ENCODE data around the gene ZNF341. TPM values are rescaled to one million over a fixed set of nuclear protein-coding genes. Genes with fewer than 3 reads are reported as not detected.

Gene ZNF341
- total and polyA plus RNA-seq, 10 donors: 2.3 to 6.7 (median 4.5) TPM

DNA sequence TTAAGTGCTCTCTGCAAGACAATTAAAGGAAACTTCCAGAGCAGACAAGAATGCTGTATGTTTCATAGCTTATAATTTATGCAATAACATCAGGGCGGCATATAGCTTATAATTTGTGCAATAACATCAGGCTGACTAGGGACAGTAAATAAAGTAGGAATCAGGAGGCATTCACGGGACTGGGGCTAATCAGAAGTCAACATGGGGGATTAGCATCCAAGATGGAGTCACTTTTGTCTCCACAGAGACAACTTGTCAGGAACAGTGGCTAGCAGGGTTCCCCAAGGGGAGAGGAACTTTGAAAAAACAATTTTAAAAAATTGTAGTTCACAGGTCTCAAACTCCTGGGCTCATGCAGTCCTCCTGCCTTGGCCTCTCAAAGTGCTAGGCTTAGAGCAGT, 3.3 kb upstream of the ZNF341 start:
- 83 to 88% (median 88%) methylated on average over 2 of the region's 2 CpGs for WGBS, 5 donors
- no peak overlapping the region for H3K27ac ChIP-seq
- no peak for DNase-seq
- no peaks in the 10 kb centered on the region for H3K36me3 ChIP-seq
- TF ChIP-seq CTCF (IDR thresholded peaks at IDR 0.05 in 8 of 11, conservative IDR thresholded peaks at IDR 0.05 in 3 of 11): no peak
- TF ChIP-seq POLR2A (IDR thresholded peaks at IDR 0.05): no peak
- TF ChIP-seq POLR2AphosphoS5 (IDR thresholded peaks at IDR 0.05): no peak
- no peaks in the 10 kb centered on the region for H3K9me3 ChIP-seq
- H3K4me3 ChIP-seq: no peak overlapping the region
- no peaks in the 10 kb centered on the region for H3K27me3 ChIP-seq (replicated peaks in 1 of 7)
- peaks cover 4 to 34% (median 18%) of the 10 kb centered on the region in 6 donors for H3K4me1 ChIP-seq
- intact Hi-C loops (cut with DNase I; ENCODE audit: low total_unique reads): no loop called here

DNA sequence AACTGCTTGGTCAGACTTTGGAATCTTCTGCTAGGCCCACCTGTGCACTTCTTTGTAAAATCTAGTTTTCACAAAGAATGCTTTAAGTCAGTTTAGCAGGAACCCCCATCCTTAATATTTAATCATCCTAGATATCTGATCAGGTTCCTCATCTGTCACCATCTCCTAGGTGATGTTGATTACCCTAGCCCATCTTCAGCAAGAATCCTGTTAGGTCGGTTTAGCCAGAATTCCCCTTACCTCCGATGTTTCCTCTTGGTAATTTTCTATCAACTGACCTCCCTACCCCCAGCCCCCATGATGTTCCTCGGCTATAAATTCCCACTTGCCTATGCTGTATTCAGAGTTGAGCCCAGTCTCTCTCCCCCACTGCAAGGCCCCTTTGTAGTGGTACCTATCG, 2.7 kb upstream of the ZNF341 start:
- TF ChIP-seq POLR2A (IDR thresholded peaks at IDR 0.05) (no peak), POLR2AphosphoS5 (IDR thresholded peaks at IDR 0.05) (no peak), CTCF (IDR thresholded peaks at IDR 0.05 in 8 of 11, conservative IDR thresholded peaks at IDR 0.05 in 3 of 11) (no peak)
- intact Hi-C loops (cut with DNase I; ENCODE audit: low total_unique reads): no loop called here
- H3K4me1 ChIP-seq: peaks cover 6 to 37% (median 24%) of the 10 kb centered on the region in 6 donors
- no peaks in the 10 kb centered on the region for H3K9me3 ChIP-seq
- 78 to 96% (median 90%) methylated on average over 4 of the region's 4 CpGs for WGBS, 5 donors
- no peak overlapping the region for H3K27ac ChIP-seq
- no peaks in the 10 kb centered on the region for H3K27me3 ChIP-seq (replicated peaks in 1 of 7)
- DNase-seq: no peak
- no peaks in the 10 kb centered on the region for H3K36me3 ChIP-seq
- H3K4me3 ChIP-seq: no peak overlapping the region

DNA sequence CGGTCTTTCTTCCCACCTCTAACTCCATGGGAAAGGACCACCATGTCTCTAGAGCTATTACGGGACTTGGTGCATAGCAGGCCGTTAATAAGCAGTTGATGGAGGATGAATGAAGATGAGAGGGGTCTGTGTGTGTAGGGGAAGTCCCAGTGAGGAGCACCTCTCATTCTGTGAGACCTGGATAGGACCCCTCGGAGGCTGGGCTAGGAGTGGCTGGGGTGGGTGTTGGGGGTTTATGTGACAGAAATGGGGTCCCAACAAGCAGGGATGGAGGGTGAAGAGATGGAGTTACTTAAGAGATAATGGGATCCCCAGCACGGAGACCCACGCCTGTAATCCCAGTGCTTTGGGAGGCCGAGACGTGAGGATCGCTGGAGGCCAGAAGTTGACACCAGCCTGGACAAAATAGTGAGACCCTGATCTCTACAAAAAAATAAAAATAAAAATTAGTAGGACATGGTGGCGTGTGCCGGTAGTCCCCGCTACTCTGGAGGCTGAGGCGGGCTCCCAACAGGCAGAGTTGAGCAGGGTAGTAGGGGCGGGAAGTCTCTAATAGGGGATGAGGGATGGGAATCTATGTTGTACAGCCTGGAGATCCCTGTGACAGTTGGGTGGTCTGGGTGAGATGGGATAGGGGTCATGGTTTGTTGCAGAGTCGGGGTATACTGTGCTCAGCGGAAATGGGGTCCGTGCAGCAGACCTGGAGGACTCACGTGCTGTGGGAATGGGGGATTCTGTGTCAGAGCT, 677 bp upstream of the ZNF341 start:
- Histone ChIP-seq H3K9me3 (peaks cover 0 to 8% (median 5%) of the 10 kb centered on the region in 8 donors), H3K4me3 (peak overlapping the region; percentile 12 to 77 (median 53)), H3K27ac (peak overlapping the region; percentile 87 to 98 (median 95)), H3K4me1 (peaks cover 9 to 41% (median 29%) of the 10 kb centered on the region in 6 donors), H3K36me3 (peaks cover 0 to under 1% (median 0%) of the 10 kb centered on the region in 6 donors), H3K27me3 (replicated peaks in 1 of 7) (no peaks in the 10 kb centered on the region)
- TF ChIP-seq CTCF (IDR thresholded peaks at IDR 0.05 in 8 of 11, conservative IDR thresholded peaks at IDR 0.05 in 3 of 11): no peak
- TF ChIP-seq POLR2A (IDR thresholded peaks at IDR 0.05): no peak
- TF ChIP-seq POLR2AphosphoS5 (IDR thresholded peaks at IDR 0.05): no peak
- intact Hi-C loops (cut with DNase I; ENCODE audit: low total_unique reads): loop anchor here (10.0 kb wide), 1 partner anchor 104 kb away; no protein-coding TSS in a partner anchor
- WGBS, 5 donors: 80 to 82% (median 82%) methylated on average over 18 of the region's 18 CpGs
- no peak for DNase-seq

All from spleen (tissue), 11 donors.